DND-41 (cell line): ENCODE measurements around the gene CCR2.

Source experiments
- ATAC-seq: fragments of 200-7000 bp; cut with Tn5 transposase; 3 replicates; pipeline ENCODE4 v1.9.1; 2021; ENCODE audit warnings: low read depth; ENCODE audit not compliant: insufficient read depth
- DNase-seq: peaks from one replicate; pipeline ENCODE4 v3.0.0-alpha.2; 2020
- H2AFZ ChIP-seq: 2 replicates; pipeline ENCODE4 v1.6.0; 2012; ENCODE audit warnings: low read depth, low read length
- H3K27ac ChIP-seq: 2 replicates; pipeline ENCODE4 v1.5.1; 2012; ENCODE audit warnings: low read length, inconsistent platforms
- H3K27me3 ChIP-seq: fragments of 200-600 bp; sonication (generic); 2 replicates; pipeline ENCODE4 v1.6.0; 2012; ENCODE audit warnings: low read length, mild to moderate bottlenecking, inconsistent platforms; ENCODE audit not compliant: insufficient read depth, poor library complexity
- H3K36me3 ChIP-seq: 2 replicates; pipeline ENCODE4 v1.5.1; 2012; ENCODE audit warnings: low read length, inconsistent platforms; ENCODE audit not compliant: insufficient read depth
- H3K4me1 ChIP-seq: 2 replicates; pipeline ENCODE4 v1.5.1; 2012; ENCODE audit warnings: mild to moderate bottlenecking, low read length; ENCODE audit not compliant: insufficient read depth
- H3K4me2 ChIP-seq: 2 replicates; pipeline ENCODE4 v1.6.0; 2012; ENCODE audit warnings: mild to moderate bottlenecking, moderate library complexity, low read length, inconsistent platforms; ENCODE audit not compliant: insufficient read depth
- H3K4me3 ChIP-seq, 2 experiments: fragments of 200-600 bp in 1 of 2; shearing (Covaris generic) in 1 of 2; 2 replicates each; pipeline ENCODE4 v1.5.1; 2012 to 2016; ENCODE audit warnings: inconsistent platforms in 2 of 2, low read length in 2 of 2, mild to moderate bottlenecking in 2 of 2, low read depth in 1 of 2, moderate library complexity in 1 of 2
- H3K79me2 ChIP-seq: 2 replicates; pipeline ENCODE4 v1.6.0; 2012; ENCODE audit warnings: low read length, inconsistent platforms; ENCODE audit not compliant: insufficient read depth
- H3K9ac ChIP-seq: 2 replicates; pipeline ENCODE4 v1.6.0; 2012; ENCODE audit warnings: low read depth, mild to moderate bottlenecking, inconsistent platforms, low read length, moderate library complexity
- H3K9me3 ChIP-seq: 2 replicates; pipeline ENCODE4 v1.5.1; 2012; ENCODE audit warnings: low read length, moderate library complexity, mild to moderate bottlenecking, inconsistent platforms; ENCODE audit not compliant: insufficient read depth, severe bottlenecking
- H4K20me1 ChIP-seq: 2 replicates; pipeline ENCODE4 v1.6.0; 2012; ENCODE audit warnings: low read length; ENCODE audit not compliant: insufficient read depth
- CTCF ChIP-seq: IDR thresholded peaks from 2 replicates; pipeline ENCODE4 v1.5.1; 2012; ENCODE audit warnings: borderline replicate concordance, low read length, moderate library complexity, mild to moderate bottlenecking; ENCODE audit not compliant: poor library complexity, severe bottlenecking; ENCODE audit errors: extremely low read depth
- EZH2 ChIP-seq: IDR thresholded peaks from 3 replicates; pipeline ENCODE4 v1.6.1; 2012; ENCODE audit warnings: borderline replicate concordance, low read depth, mild to moderate bottlenecking, moderate library complexity, low read length, inconsistent platforms; ENCODE audit not compliant: severe bottlenecking

CCR2 gene

GRCh38 chr3:46365041-46365440, 11.1 kb downstream of the CCR2 start:
- TF ChIP-seq CTCF (no peak), EZH2 (no peak)
- no peaks in the 10 kb centered on the region for H3K79me2 ChIP-seq
- peaks cover 28% of the 10 kb centered on the region for H3K4me1 ChIP-seq
- H2AFZ ChIP-seq: no peak overlapping the region
- no peak overlapping the region for H3K27ac ChIP-seq
- H3K36me3 ChIP-seq: no peaks in the 10 kb centered on the region
- ATAC-seq (no peak), DNase-seq (no peak)
- H3K4me2 ChIP-seq: no peak overlapping the region
- H4K20me1 ChIP-seq: no peaks in the 10 kb centered on the region
- H3K9ac ChIP-seq: no peak overlapping the region
- H3K9me3 ChIP-seq: no peaks in the 10 kb centered on the region
- H3K4me3 ChIP-seq: no peak overlapping the region
- no peaks in the 10 kb centered on the region for H3K27me3 ChIP-seq

GRCh38 chr3:46365737-46366524, 12.0 kb downstream of the CCR2 start:
- no peak overlapping the region for H3K4me3 ChIP-seq
- no peak overlapping the region for H3K9ac ChIP-seq
- DNase-seq: no peak
- no peaks in the 10 kb centered on the region for H3K79me2 ChIP-seq
- TF ChIP-seq CTCF (no peak), EZH2 (no peak)
- ATAC-seq: no peak
- no peak overlapping the region for H3K4me2 ChIP-seq
- H2AFZ ChIP-seq: no peak overlapping the region
- no peaks in the 10 kb centered on the region for H4K20me1 ChIP-seq
- no peaks in the 10 kb centered on the region for H3K36me3 ChIP-seq
- H3K4me1 ChIP-seq: peaks cover 36% of the 10 kb centered on the region
- H3K9me3 ChIP-seq: no peaks in the 10 kb centered on the region
- H3K27ac ChIP-seq: no peak overlapping the region
- no peaks in the 10 kb centered on the region for H3K27me3 ChIP-seq

- TF ChIP-seq CTCF (no peak), EZH2 (no peak)
- Histone ChIP-seq H3K4me3 (no peak overlapping the region), H3K9me3 (no peaks in the 10 kb centered on the region), H3K9ac (no peak overlapping the region), H4K20me1 (no peaks in the 10 kb centered on the region), H3K36me3 (no peaks in the 10 kb centered on the region), H3K27me3 (no peaks in the 10 kb centered on the region), H3K79me2 (no peaks in the 10 kb centered on the region), H3K4me1 (peaks cover 48% of the 10 kb centered on the region), H3K27ac (peak overlapping the region; percentile 23; the same call in 1 of the 2 replicates), H3K4me2 (no peak overlapping the region), H2AFZ (no peak overlapping the region)
- ATAC-seq: no peak
- DNase-seq: no peak
Observed at GRCh38 chr3:46367811-46368210, 13.9 kb downstream of the CCR2 start.
